DOHH2 (cell line): ENCODE results near the gene SAE1.

Experiments
- H3F3A ChIP-seq: fragments of 200-600 bp; sonication (generic), shearing (Covaris generic); 2 replicates; pipeline ENCODE4 v1.6.0; 2016; ENCODE audit warnings: antibody characterized with exemption, mild to moderate bottlenecking; ENCODE audit not compliant: control insufficient read depth, insufficient read depth
- H3K27ac ChIP-seq: fragments of 200-600 bp; sonication (generic); 2 replicates; pipeline ENCODE4 v1.5.1; 2014; ENCODE audit warnings: low read depth, mild to moderate bottlenecking, low read length, moderate library complexity
- H3K27me3 ChIP-seq: fragments of 200-600 bp; sonication (generic); 2 replicates; pipeline ENCODE4 v1.6.1; 2014; ENCODE audit warnings: mild to moderate bottlenecking, low read length, mixed read lengths; ENCODE audit not compliant: control insufficient read depth
- H3K36me3 ChIP-seq: fragments of 200-600 bp; sonication (generic); 2 replicates; pipeline ENCODE4 v1.6.1; 2014; ENCODE audit warnings: mild to moderate bottlenecking, low read length, moderate library complexity, mixed read lengths; ENCODE audit not compliant: control insufficient read depth
- H3K4me1 ChIP-seq: fragments of 200-600 bp; sonication (generic); 2 replicates; pipeline ENCODE4 v1.6.1; 2014; ENCODE audit warnings: mild to moderate bottlenecking, low read length, mixed read lengths; ENCODE audit not compliant: control insufficient read depth
- H3K4me2 ChIP-seq: fragments of 200-600 bp; sonication (generic); 2 replicates; pipeline ENCODE4 v1.6.0; 2014; ENCODE audit warnings: mild to moderate bottlenecking, low read length, moderate library complexity
- H3K4me3 ChIP-seq: fragments of 200-600 bp; sonication (generic); 2 replicates; pipeline ENCODE4 v1.5.1; 2014; ENCODE audit warnings: mild to moderate bottlenecking, low read length, mixed read lengths
- H3K79me2 ChIP-seq: fragments of 200-600 bp; sonication (generic); 2 replicates; pipeline ENCODE4 v1.6.1; 2014; ENCODE audit warnings: mild to moderate bottlenecking, low read length, mixed read lengths; ENCODE audit not compliant: control insufficient read depth
- H3K9me2 ChIP-seq: fragments of 200-600 bp; sonication (generic); replicated peaks from 2 replicates; pipeline ENCODE4 v1.6.1; 2014; ENCODE audit warnings: mild to moderate bottlenecking, low read length, mixed read lengths; ENCODE audit not compliant: control insufficient read depth
- H3K9me3 ChIP-seq: fragments of 200-600 bp; sonication (generic); 2 replicates; pipeline ENCODE4 v1.6.1; 2014; ENCODE audit warnings: antibody characterized with exemption, low read length, mixed read lengths; ENCODE audit not compliant: control insufficient read depth, insufficient read depth
- H4K20me1 ChIP-seq: fragments of 200-600 bp; sonication (generic); 2 replicates; pipeline ENCODE4 v1.6.0; 2014; ENCODE audit warnings: low read depth, mild to moderate bottlenecking, antibody characterized with exemption, low read length, moderate library complexity; ENCODE audit not compliant: control insufficient read depth, insufficient read depth
- EZH2phosphoT487 ChIP-seq: fragments of 200-600 bp; sonication (generic); IDR thresholded peaks from 2 replicates; pipeline ENCODE4 v1.6.1; 2017; ENCODE audit warnings: borderline replicate concordance, mild to moderate bottlenecking, antibody characterized with exemption, low read length, moderate library complexity, mixed read lengths
- TF ChIP-seq, protein P1 (sequence below): fragments of 200-600 bp; sonication (generic); IDR thresholded peaks from one replicate; pipeline ENCODE4 v1.5.1; 2014; ENCODE audit warnings: antibody characterized with exemption, mild to moderate bottlenecking, low read depth, low read length; ENCODE audit not compliant: poor library complexity, severe bottlenecking

The SAE1 gene

DNA sequence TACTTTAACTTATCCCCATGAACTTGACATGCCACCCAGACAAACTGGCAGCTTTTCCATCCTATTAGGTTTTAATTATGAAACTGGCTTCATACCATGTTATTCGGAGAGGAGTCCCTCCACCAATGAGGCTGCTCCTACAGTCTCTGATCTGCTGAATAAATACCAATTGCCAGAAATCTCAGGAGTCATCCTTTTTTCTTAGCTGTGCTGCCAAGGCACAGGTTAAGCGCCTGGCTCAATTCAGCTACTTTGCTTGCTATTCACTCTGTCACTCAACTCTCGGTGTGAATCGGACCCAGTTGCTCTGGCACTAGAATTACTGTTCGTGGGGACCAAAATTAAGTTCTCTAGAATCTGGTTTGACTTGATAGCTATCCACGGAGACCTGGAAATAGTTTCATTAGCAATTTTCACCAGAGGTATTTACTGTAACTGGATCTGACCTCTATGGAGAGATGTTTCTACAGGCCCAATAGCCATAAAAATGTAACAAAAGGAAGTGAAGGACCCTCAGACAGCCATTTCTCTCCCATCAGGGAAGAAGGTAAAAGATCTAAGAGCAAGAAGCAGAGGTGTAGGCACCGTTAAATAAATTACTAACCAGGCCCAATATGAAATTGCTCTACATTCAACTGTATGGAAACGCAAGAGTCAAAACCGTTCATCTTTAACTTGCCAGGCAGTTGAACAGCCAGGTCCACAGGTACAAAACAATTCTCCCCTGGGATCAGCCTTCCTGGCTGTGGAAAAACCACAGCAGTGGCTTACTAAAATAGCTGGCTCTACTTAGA is 22.5 kb upstream of the SAE1 start:
- no peaks in the 10 kb centered on the region for H3K9me2 ChIP-seq
- TF ChIP-seq, protein P1, sequence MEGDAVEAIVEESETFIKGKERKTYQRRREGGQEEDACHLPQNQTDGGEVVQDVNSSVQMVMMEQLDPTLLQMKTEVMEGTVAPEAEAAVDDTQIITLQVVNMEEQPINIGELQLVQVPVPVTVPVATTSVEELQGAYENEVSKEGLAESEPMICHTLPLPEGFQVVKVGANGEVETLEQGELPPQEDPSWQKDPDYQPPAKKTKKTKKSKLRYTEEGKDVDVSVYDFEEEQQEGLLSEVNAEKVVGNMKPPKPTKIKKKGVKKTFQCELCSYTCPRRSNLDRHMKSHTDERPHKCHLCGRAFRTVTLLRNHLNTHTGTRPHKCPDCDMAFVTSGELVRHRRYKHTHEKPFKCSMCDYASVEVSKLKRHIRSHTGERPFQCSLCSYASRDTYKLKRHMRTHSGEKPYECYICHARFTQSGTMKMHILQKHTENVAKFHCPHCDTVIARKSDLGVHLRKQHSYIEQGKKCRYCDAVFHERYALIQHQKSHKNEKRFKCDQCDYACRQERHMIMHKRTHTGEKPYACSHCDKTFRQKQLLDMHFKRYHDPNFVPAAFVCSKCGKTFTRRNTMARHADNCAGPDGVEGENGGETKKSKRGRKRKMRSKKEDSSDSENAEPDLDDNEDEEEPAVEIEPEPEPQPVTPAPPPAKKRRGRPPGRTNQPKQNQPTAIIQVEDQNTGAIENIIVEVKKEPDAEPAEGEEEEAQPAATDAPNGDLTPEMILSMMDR = no peak
- no peak for TF ChIP-seq EZH2phosphoT487
- H3K79me2 ChIP-seq = peaks cover 91% of the 10 kb centered on the region
- H4K20me1 ChIP-seq = peaks cover 7% of the 10 kb centered on the region; the same call in 1 of the 2 replicates
- H3K4me1 ChIP-seq = peaks cover 44% of the 10 kb centered on the region
- H3K27me3 ChIP-seq = no peaks in the 10 kb centered on the region
- no peaks in the 10 kb centered on the region for H3K9me3 ChIP-seq
- H3K4me2 ChIP-seq = peak overlapping the region; percentile 96
- peak overlapping the region; percentile 38 for H3K4me3 ChIP-seq
- peaks cover 81% of the 10 kb centered on the region for H3K36me3 ChIP-seq
- peak overlapping the region; percentile 86 for H3K27ac ChIP-seq
- peaks cover 37% of the 10 kb centered on the region for H3F3A ChIP-seq

DNA sequence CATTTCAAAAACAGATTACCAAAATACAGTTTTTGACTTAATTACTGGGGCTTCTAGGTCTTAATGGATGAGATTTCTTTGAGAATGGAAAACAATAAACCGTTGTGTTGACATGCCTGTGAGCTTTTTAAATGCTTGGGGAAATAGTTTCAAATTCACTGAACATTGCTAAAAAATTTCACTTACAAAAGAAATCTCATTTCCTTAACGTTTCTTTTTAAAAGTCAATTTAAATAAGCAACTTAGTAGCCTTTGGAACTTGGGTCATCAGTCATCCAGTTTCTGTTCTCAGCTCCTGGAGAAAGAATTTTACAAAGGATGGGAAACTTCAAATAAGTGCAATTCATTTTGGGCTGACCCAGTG is 21.5 kb upstream of the SAE1 start:
- no peak for TF ChIP-seq EZH2phosphoT487
- TF ChIP-seq, protein P1 = no peak
- peaks cover 50% of the 10 kb centered on the region for H3K4me1 ChIP-seq
- peaks cover 81% of the 10 kb centered on the region for H3K36me3 ChIP-seq
- peak overlapping the region; percentile 96 for H3K4me2 ChIP-seq
- peaks cover 41% of the 10 kb centered on the region for H3F3A ChIP-seq
- peak overlapping the region; percentile 86 for H3K27ac ChIP-seq
- H4K20me1 ChIP-seq = peaks cover 7% of the 10 kb centered on the region; the same call in 1 of the 2 replicates
- no peaks in the 10 kb centered on the region for H3K27me3 ChIP-seq
- H3K9me3 ChIP-seq = no peaks in the 10 kb centered on the region
- H3K4me3 ChIP-seq = peak overlapping the region; percentile 80
- H3K79me2 ChIP-seq = peaks cover 85% of the 10 kb centered on the region
- no peaks in the 10 kb centered on the region for H3K9me2 ChIP-seq

DNA sequence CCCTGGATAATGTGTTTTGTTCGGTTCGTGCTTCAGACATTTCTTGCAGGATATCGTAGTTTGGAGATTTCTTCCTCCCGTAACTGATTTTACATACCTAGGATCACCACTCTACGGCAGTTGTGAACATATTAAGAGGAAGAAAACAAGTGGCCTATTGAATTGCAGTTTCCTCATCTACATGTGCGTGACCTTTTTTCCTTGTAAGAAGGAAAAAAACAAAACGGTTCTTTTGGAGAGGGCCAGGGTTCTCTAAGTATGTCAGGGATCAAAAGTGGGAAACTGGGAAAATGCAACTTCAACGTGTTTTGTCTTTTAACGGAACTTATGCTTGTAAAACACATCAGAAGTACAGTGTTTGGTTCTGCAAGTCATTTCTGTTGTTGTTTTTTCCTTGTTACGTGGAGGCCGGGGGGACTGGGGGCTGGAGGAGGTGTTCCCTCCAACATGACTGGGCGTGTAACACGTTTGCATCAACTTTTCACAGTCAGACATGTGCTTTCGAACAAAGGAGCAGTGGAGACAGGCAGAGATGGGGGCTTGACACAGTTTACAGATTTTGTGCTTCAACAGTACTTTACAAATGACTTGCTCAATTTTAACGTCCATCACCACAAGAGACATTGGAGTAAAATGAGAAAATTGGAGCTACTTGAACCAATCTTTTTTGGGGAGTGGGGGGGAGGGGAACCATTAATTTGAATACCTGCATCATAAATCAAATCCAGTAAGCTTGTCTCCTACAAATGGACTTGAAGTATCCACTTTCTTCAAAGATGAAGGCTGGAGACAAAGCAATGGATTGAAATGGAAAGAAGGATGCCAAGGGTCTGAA is 20.9 kb upstream of the SAE1 start:
- H3K4me2 ChIP-seq = peak overlapping the region; percentile 96
- H3K4me3 ChIP-seq = peak overlapping the region; percentile 80
- peaks cover 53% of the 10 kb centered on the region for H3K4me1 ChIP-seq
- peaks cover 7% of the 10 kb centered on the region; the same call in 1 of the 2 replicates for H4K20me1 ChIP-seq
- peaks cover 81% of the 10 kb centered on the region for H3K79me2 ChIP-seq
- H3K36me3 ChIP-seq = peaks cover 76% of the 10 kb centered on the region
- H3K27me3 ChIP-seq = no peaks in the 10 kb centered on the region
- H3K9me3 ChIP-seq = no peaks in the 10 kb centered on the region
- no peak for TF ChIP-seq EZH2phosphoT487
- TF ChIP-seq, protein P1 = no peak
- H3K27ac ChIP-seq = peak overlapping the region; percentile 86
- peaks cover 42% of the 10 kb centered on the region for H3F3A ChIP-seq
- H3K9me2 ChIP-seq = no peaks in the 10 kb centered on the region
